HCT116 (cell line): Measurements from ENCODE around the gene CD7. TPM values are rescaled to one million over a fixed set of nuclear protein-coding genes. Genes with fewer than 3 reads are reported as not detected.
A peak's percentile ranks its signal among the peaks of the same experiment; 100 is the strongest.

Experiments used
- ATAC-seq: fragments of 200-7000 bp; cut with Tn5 transposase; 2 replicates; pipeline ENCODE4 v1.9.1; 2020; ENCODE audit warnings: mild to moderate bottlenecking, moderate library complexity
- BruUV-seq: library from RNA; stranded (reverse); fragments of 400-500 nt; replicated peaks from 2 replicates; lab custom pipeline; 2021; lab: Mats Ljungman, UMichigan
- CTCF ChIA-PET: fragments of 300-600 bp; sonication (Branson Sonifier 250); formaldehyde crosslinking; loops from one replicate; lab custom pipeline; 2021; ENCODE audit warnings: antibody characterized with exemption; lab: Charles Lee
- POLR2A ChIA-PET: fragments of 300-600, 350-600 bp; sonication (Branson Sonifier 250); formaldehyde crosslinking; loops from one replicate; lab custom pipeline; 2021; ENCODE audit warnings: antibody characterized with exemption; lab: Charles Lee
- RAD21 ChIA-PET, 2 experiments: fragments of 300-600 bp; sonication (Branson Sonifier 250); formaldehyde crosslinking; loops; one replicate each; lab custom pipeline; 2023; ENCODE audit warnings: low total read pairs in 2 of 2; ENCODE audit not compliant: uncharacterized antibody in 2 of 2, unreplicated experiment in 2 of 2, low non-redundant PET in 1 of 2; lab: Charles Lee
- DNase-seq: peaks from one replicate; pipeline ENCODE4 v3.0.0-alpha.2; 2010; ENCODE audit warnings: low read depth, low spot score
- H2AFZ ChIP-seq: fragments of 200-600 bp; shearing (Covaris generic), sonication (generic); 2 replicates; pipeline ENCODE4 v1.6.1; 2017; ENCODE audit warnings: low read depth, mixed run types, mixed read lengths, antibody characterized with exemption, low read length; ENCODE audit not compliant: poor library complexity, severe bottlenecking
- H3K27ac ChIP-seq: 2 replicates; pipeline ENCODE4 v1.5.1; 2012; ENCODE audit warnings: low read depth, low read length
- H3K27me3 ChIP-seq: fragments of 200-600 bp; sonication (generic); 2 replicates; pipeline ENCODE4 v1.6.1; 2016; ENCODE audit warnings: mixed run types, low read length, mixed read lengths; ENCODE audit not compliant: insufficient read depth
- H3K36me3 ChIP-seq, 2 experiments: fragments of 200-500 bp in 1 of 2; fragments of 200-600 bp in 1 of 2; sonication (Bioruptor generic) in 1 of 2; sonication (generic) in 1 of 2; 2 replicates each; pipeline versions ENCODE4 v1.5.1 to v1.6.1; 2014 to 2016; ENCODE audit warnings: low read length in 2 of 2, inconsistent platforms in 1 of 2, mixed read lengths in 1 of 2, mixed run types in 1 of 2; ENCODE audit not compliant: insufficient read depth in 2 of 2, control insufficient read depth in 1 of 2
- H3K4me1 ChIP-seq, 2 experiments: fragments of 200-600 bp in 1 of 2; sonication (generic) in 1 of 2; 2 replicates each; pipeline versions ENCODE4 v1.5.1 to v1.6.1; 2012 to 2017; ENCODE audit warnings: low read length in 2 of 2, inconsistent platforms in 1 of 2, mild to moderate bottlenecking in 1 of 2, mixed read lengths in 1 of 2, mixed run types in 1 of 2, moderate library complexity in 1 of 2; ENCODE audit not compliant: insufficient read depth in 2 of 2, control insufficient read depth in 1 of 2
- H3K4me2 ChIP-seq: fragments of 200-600 bp; sonication (generic); 2 replicates; pipeline ENCODE4 v1.6.1; 2017; ENCODE audit warnings: mixed run types, low read length, mixed read lengths
- H3K4me3 ChIP-seq, 2 experiments: fragments of 200-600 bp in 1 of 2; sonication (generic) in 1 of 2; replicated peaks in 1 of 2; 2 replicates each; pipeline ENCODE4 v1.5.1; 2011 to 2016; ENCODE audit warnings: low read length in 2 of 2, control low read depth in 1 of 2, low read depth in 1 of 2, mild to moderate bottlenecking in 1 of 2, mixed read lengths in 1 of 2, mixed run types in 1 of 2
- H3K79me2 ChIP-seq: fragments of 200-600 bp; sonication (generic); 2 replicates; pipeline ENCODE4 v1.6.1; 2017; ENCODE audit warnings: mild to moderate bottlenecking, mixed run types, low read length, moderate library complexity, mixed read lengths; ENCODE audit not compliant: insufficient read depth
- H3K9ac ChIP-seq: fragments of 200-600 bp; sonication (generic); 2 replicates; pipeline ENCODE4 v1.6.1; 2016; ENCODE audit warnings: low read length, mixed read lengths
- H3K9me2 ChIP-seq: fragments of 200-600 bp; sonication (generic), shearing (Covaris generic); 2 replicates; pipeline ENCODE4 v1.6.1; 2017; ENCODE audit warnings: mixed run types, mild to moderate bottlenecking, moderate library complexity; ENCODE audit not compliant: insufficient read depth
- H3K9me3 ChIP-seq, 2 experiments: fragments of 200-500 bp in 1 of 2; fragments of 200-600 bp in 1 of 2; sonication (Bioruptor generic) in 1 of 2; sonication (generic) in 1 of 2; 2 replicates each; pipeline ENCODE4 v1.6.1; 2014 to 2017; ENCODE audit warnings: low read length in 2 of 2, mixed read lengths in 2 of 2, inconsistent platforms in 1 of 2, low read depth in 1 of 2, mild to moderate bottlenecking in 1 of 2, mixed run types in 1 of 2, moderate library complexity in 1 of 2; ENCODE audit not compliant: control insufficient read depth in 1 of 2, insufficient read depth in 1 of 2
- H4K20me1 ChIP-seq: fragments of 200-600 bp; sonication (generic), shearing (Covaris generic); 2 replicates; pipeline ENCODE4 v1.6.1; 2017; ENCODE audit warnings: mixed run types, mild to moderate bottlenecking, moderate library complexity; ENCODE audit not compliant: insufficient read depth
- POLR2A ChIP-seq: IDR thresholded peaks from 2 replicates; pipeline ENCODE4 v1.7.0; 2011; ENCODE audit warnings: borderline replicate concordance; ENCODE audit not compliant: insufficient read depth, insufficient read length; ENCODE audit errors: extremely low read depth
- POLR2AphosphoS5 ChIP-seq: IDR thresholded peaks from 2 replicates; pipeline ENCODE4 v1.6.1; 2011; ENCODE audit warnings: mild to moderate bottlenecking, low read depth, low read length, moderate library complexity
- SIN3A ChIP-seq: IDR thresholded peaks from 2 replicates; pipeline ENCODE4 v1.6.1; 2012; ENCODE audit warnings: low read depth
- SP1 ChIP-seq: IDR thresholded peaks from 2 replicates; pipeline ENCODE4 v1.6.1; 2012; ENCODE audit warnings: low read depth
- SRF ChIP-seq: IDR thresholded peaks from 2 replicates; pipeline ENCODE4 v1.6.1; 2012; ENCODE audit warnings: low read depth
- YY1 ChIP-seq: IDR thresholded peaks from 2 replicates; pipeline ENCODE4 v1.6.1; 2011; ENCODE audit warnings: low read length, low read depth, moderate library complexity, mild to moderate bottlenecking; ENCODE audit not compliant: insufficient replicate concordance; ENCODE audit errors: extremely low read depth
- ZFX ChIP-seq: fragments of 450-650 bp; IDR thresholded peaks from 2 replicates; pipeline ENCODE4 v1.6.1; 2017
- intact Hi-C: fragments of 100-400 bp; cut with micrococcal nuclease; formaldehyde crosslinking; loops from 2 replicates; pipeline ENCODE4 v1.10.0; 2022
- total RNA-seq: library from RNA; stranded (reverse); gene quantifications from one replicate; pipeline ENCODE4 v1.2.1, GENCODE V29; 2021; ENCODE audit not compliant: unreplicated experiment
- TF ChIP-seq, protein P1 (sequence below): IDR thresholded peaks from 2 replicates; pipeline ENCODE4 v1.6.1; 2012; ENCODE audit warnings: low read depth
- TF ChIP-seq, protein P2 (sequence below): IDR thresholded peaks from 2 replicates; pipeline ENCODE4 v1.6.1; 2012
- TF ChIP-seq, protein P3 (sequence below): IDR thresholded peaks from 2 replicates; pipeline ENCODE4 v1.6.1; 2012

Gene CD7
- total RNA-seq, 1 experiment from 2014 or later: 0.61 TPM

DNA sequence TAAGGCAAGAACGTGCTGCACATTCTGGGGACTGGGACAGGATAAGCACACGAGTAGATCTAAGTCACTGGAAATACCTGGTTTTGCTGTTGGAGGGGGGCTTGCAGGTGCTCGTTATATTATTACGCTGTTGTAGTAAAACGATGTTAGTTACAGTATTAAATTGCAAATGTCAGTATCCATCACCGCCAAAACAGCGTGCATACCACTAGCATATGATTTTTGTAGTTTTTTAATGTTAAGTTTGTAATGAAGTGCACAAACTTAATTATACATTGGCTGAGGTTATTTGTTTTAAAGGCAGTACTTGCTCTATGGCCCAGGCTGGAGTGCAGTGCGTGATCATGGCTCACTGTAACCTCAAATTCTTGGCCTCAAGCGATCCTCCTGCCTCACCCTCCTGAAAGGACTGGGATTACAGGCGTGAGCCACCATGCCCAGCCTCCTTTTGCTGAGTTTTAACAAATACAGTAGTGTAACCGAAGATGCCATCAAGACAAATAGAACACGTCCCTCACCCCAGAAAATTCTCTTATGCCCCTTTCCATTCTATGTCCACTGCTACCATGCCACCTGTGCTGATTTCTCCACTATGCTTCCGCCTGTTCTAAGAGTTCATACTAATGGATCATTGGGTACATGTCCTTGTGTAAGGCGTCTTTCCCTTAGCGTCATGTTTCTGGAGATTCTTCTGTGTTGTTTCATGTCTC is 23.2 kb downstream of the CD7 start (continued):
- TF ChIP-seq, protein P1, sequence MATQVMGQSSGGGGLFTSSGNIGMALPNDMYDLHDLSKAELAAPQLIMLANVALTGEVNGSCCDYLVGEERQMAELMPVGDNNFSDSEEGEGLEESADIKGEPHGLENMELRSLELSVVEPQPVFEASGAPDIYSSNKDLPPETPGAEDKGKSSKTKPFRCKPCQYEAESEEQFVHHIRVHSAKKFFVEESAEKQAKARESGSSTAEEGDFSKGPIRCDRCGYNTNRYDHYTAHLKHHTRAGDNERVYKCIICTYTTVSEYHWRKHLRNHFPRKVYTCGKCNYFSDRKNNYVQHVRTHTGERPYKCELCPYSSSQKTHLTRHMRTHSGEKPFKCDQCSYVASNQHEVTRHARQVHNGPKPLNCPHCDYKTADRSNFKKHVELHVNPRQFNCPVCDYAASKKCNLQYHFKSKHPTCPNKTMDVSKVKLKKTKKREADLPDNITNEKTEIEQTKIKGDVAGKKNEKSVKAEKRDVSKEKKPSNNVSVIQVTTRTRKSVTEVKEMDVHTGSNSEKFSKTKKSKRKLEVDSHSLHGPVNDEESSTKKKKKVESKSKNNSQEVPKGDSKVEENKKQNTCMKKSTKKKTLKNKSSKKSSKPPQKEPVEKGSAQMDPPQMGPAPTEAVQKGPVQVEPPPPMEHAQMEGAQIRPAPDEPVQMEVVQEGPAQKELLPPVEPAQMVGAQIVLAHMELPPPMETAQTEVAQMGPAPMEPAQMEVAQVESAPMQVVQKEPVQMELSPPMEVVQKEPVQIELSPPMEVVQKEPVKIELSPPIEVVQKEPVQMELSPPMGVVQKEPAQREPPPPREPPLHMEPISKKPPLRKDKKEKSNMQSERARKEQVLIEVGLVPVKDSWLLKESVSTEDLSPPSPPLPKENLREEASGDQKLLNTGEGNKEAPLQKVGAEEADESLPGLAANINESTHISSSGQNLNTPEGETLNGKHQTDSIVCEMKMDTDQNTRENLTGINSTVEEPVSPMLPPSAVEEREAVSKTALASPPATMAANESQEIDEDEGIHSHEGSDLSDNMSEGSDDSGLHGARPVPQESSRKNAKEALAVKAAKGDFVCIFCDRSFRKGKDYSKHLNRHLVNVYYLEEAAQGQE: no peak

DNA sequence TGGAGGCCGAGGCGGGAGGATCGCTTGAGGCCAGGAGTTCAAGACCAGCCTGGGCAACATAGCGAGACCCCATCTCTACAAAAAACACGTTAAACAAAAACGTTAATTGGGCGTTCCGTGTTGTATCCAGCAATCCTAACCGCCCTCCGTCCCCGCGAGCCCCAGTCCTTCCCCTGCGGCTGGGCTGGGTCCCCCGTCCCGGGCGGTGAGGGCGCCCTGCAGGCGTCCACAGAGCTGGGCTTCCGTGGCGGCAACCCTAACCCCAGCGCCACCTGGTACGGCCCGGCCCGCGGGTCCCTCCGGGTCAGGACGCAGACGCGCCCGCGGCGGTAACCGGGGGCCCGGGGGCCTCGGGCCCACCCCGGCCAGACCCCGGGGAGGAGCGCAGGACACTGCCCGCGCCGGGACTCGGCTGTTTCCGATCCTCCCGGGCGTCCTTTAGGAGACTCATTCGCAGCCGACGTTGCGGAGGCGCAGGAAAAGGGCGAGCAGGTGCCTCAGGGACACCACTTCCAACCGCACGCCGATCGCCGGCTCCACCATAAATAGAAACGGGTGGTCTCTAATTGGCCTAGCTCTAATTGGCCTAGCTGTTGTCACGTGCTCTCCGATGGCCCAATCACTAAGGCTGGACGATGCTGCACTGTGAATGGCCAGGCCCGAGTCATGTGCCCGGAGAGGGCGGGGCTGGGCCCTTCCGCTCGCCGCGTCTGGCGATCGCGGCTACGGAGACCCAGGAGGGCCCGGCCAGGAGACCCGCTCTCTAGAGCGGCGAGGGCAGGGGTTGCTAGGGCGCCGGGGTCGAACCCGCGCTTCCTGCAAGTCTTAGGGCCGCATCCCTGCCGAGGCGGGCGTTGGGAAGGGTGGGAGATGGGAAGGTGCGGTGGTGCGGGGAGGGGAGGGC is 24.9 kb downstream of the CD7 start:
- Histone ChIP-seq H3K4me3 (peak overlapping the region; percentile 78 to 87), H3K9ac (peak overlapping the region; percentile 91), H3K9me3 (no peaks in the 10 kb centered on the region), H3K4me1 (peaks cover 38 to 64% of the 10 kb centered on the region in 2 experiments), H3K4me2 (peak overlapping the region; percentile 78), H2AFZ (no peak overlapping the region), H4K20me1 (no peaks in the 10 kb centered on the region), H3K9me2 (no peaks in the 10 kb centered on the region), H3K27me3 (no peaks in the 10 kb centered on the region), H3K27ac (peak overlapping the region; percentile 97), H3K36me3 (no peaks in the 10 kb centered on the region), H3K79me2 (peaks cover 3% of the 10 kb centered on the region; the same call in 1 of the 2 replicates)
- ATAC-seq (peak; percentile 92), DNase-seq (peak; percentile 99)
- CTCF ChIA-PET: interaction anchor here (0.6 to 1.2 kb wide), 3 partner anchors 9 to 507 kb away, joined by 3 to 6 read pairs (median 3); no protein-coding TSS in a partner anchor
- intact Hi-C loops: loop anchor here (10.0 kb wide), 1 partner anchor 258 kb away; the partner anchor contains the start of genes DCXR and RAC3
- RAD21 ChIA-PET: interaction anchor here (0.6 to 0.7 kb wide), 2 partner anchors 77 to 121 kb away, joined by 3 to 7 read pairs; no protein-coding TSS in a partner anchor
- BruUV-seq: no TSS peak
- POLR2A ChIA-PET: interaction anchor here (0.7 to 2.5 kb wide), 18 partner anchors 8 to 227 kb away, joined by 3 to 35 read pairs (median 4); partner anchors contain the start of genes CSNK1D, FASN, FOXK2 and SLC16A3
- peak; percentile 88 for TF ChIP-seq SP1
- TF ChIP-seq SIN3A: peak; percentile 93
- TF ChIP-seq POLR2A: peak; percentile 96
- peak; percentile 97 for TF ChIP-seq POLR2AphosphoS5
- TF ChIP-seq, protein P2, sequence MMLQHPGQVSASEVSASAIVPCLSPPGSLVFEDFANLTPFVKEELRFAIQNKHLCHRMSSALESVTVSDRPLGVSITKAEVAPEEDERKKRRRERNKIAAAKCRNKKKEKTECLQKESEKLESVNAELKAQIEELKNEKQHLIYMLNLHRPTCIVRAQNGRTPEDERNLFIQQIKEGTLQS: no peak
- no peak; the same call in 1 of the 2 replicates for TF ChIP-seq SRF
- peak; percentile 96; the same call in 1 of the 2 replicates for TF ChIP-seq ZFX
- TF ChIP-seq, protein P3, sequence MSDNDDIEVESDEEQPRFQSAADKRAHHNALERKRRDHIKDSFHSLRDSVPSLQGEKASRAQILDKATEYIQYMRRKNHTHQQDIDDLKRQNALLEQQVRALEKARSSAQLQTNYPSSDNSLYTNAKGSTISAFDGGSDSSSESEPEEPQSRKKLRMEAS: peak; percentile 92
- TF ChIP-seq, protein P1: no peak
- peak; percentile 78 for TF ChIP-seq YY1
